HepG2 (cell line): ENCODE results near the gene MESD. TPM values are rescaled to one million over a fixed set of nuclear protein-coding genes. Genes with fewer than 3 reads are reported as not detected.
A peak's percentile ranks its signal among the peaks of the same experiment; 100 is the strongest.

Experiments used
- ATAC-seq: fragments of 200-7000 bp; cut with Tn5 transposase; 3 replicates; pipeline ENCODE4 v1.9.1; 2020; ENCODE audit warnings: mild to moderate bottlenecking, moderate library complexity
- BruUV-seq: library from RNA; stranded (reverse); fragments of 400-500 nt; replicated peaks from 2 replicates; lab custom pipeline; 2021; lab: Mats Ljungman, UMichigan
- CTCF ChIA-PET: fragments of 300-600 bp; formaldehyde crosslinking; extraction: SDS; loops from one replicate; lab custom pipeline; 2021; ENCODE audit warnings: low total read pairs, inconsistent platforms, low intra/inter-chr PET ratio; lab: Yijun Ruan, JAX
- POLR2A ChIA-PET: fragments of 350-600 bp; sonication (Branson Sonifier 250); formaldehyde crosslinking; loops from one replicate; lab custom pipeline; 2020; ENCODE audit warnings: antibody characterized with exemption, inconsistent platforms; lab: Yijun Ruan, JAX
- DNase-seq: peaks from one replicate; pipeline ENCODE4 v3.0.0-alpha.2; 2015; ENCODE audit warnings: low spot score
- FAIRE-seq: peaks from 3 replicates; lab custom pipeline; 2011; peaks lifted over from hg19 to GRCh38; lab: Jason Lieb, UNC
- H2AFZ ChIP-seq: one replicate; pipeline ENCODE4 v1.6.1; 2011; ENCODE audit warnings: low read length, inconsistent platforms
- H3K27ac ChIP-seq: fragments of 300-600 bp; 3 replicates; pipeline ENCODE4 v1.8.0; 2011; ENCODE audit warnings: mixed run types, mild to moderate bottlenecking, mixed read lengths, low read length, inconsistent platforms; ENCODE audit not compliant: insufficient read depth; ENCODE audit errors: extremely low read length
- H3K27me3 ChIP-seq, 2 experiments: fragments of 200-600 bp in 1 of 2; 2 replicates in 1 of 2; 3 replicates in 1 of 2; pipeline versions ENCODE4 v1.6.0 to v1.8.0; 2011; ENCODE audit warnings: low read length in 2 of 2, mild to moderate bottlenecking in 2 of 2, moderate library complexity in 2 of 2, inconsistent platforms in 1 of 2; ENCODE audit not compliant: insufficient read depth in 2 of 2, control insufficient read depth in 1 of 2
- H3K36me3 ChIP-seq, 2 experiments: fragments of 200-600 bp in 1 of 2; replicated peaks in 1 of 2; 2 replicates in 1 of 2; 3 replicates in 1 of 2; pipeline versions ENCODE4 v1.5.1 to v1.8.0; 2011; ENCODE audit warnings: low read length in 2 of 2, inconsistent platforms in 1 of 2; ENCODE audit not compliant: insufficient read depth in 2 of 2, control insufficient read depth in 1 of 2
- H3K4me1 ChIP-seq: 2 replicates; pipeline ENCODE4 v1.5.1; 2012; ENCODE audit warnings: low read length, inconsistent platforms; ENCODE audit not compliant: insufficient read depth
- H3K4me2 ChIP-seq: 2 replicates; pipeline ENCODE4 v1.6.0; 2011; ENCODE audit warnings: low read depth, low read length, inconsistent platforms
- H3K4me3 ChIP-seq, 3 experiments: fragments of 200-600 bp in 1 of 3; sonication (generic), shearing (Covaris generic) in 1 of 3; replicated peaks in 1 of 3; 2 replicates each; pipeline ENCODE4 v1.5.1; 2011 to 2016; ENCODE audit warnings: low read length in 3 of 3, inconsistent platforms in 2 of 3, low read depth in 2 of 3, mild to moderate bottlenecking in 2 of 3, control low read depth in 1 of 3, mixed read lengths in 1 of 3; ENCODE audit not compliant: insufficient read depth in 1 of 3
- H3K79me2 ChIP-seq: one replicate; pipeline ENCODE4 v1.6.1; 2011; ENCODE audit warnings: low read length, inconsistent platforms; ENCODE audit not compliant: insufficient read depth
- H3K9ac ChIP-seq: 2 replicates; pipeline ENCODE4 v1.6.0; 2011; ENCODE audit warnings: mild to moderate bottlenecking, low read depth, low read length, inconsistent platforms; ENCODE audit not compliant: insufficient read depth
- H3K9me3 ChIP-seq: 2 replicates; pipeline ENCODE4 v1.5.1; 2012; ENCODE audit warnings: mild to moderate bottlenecking, low read length
- H4K20me1 ChIP-seq: 2 replicates; pipeline ENCODE4 v1.6.0; 2011; ENCODE audit warnings: inconsistent platforms, mild to moderate bottlenecking, low read length, moderate library complexity; ENCODE audit not compliant: insufficient read depth
- DPF2 ChIP-seq: sonication (generic); formaldehyde crosslinking; IDR thresholded peaks from 2 replicates; pipeline ENCODE4 v1.4.0; 2020; ENCODE audit warnings: mild to moderate bottlenecking, low read depth, missing genetic modification reagents, borderline replicate concordance
- HNRNPK ChIP-seq: fragments of 200-400 bp; formaldehyde crosslinking; IDR thresholded peaks from 2 replicates; pipeline ENCODE4 v1.6.1; 2018; ENCODE audit warnings: low read length, low read depth, moderate library complexity, mild to moderate bottlenecking; ENCODE audit not compliant: poor library complexity, severe bottlenecking
- KDM2A ChIP-seq: sonication (generic); formaldehyde crosslinking; IDR thresholded peaks from 2 replicates; pipeline ENCODE4 v1.4.0; 2020; ENCODE audit warnings: low read depth, missing genetic modification reagents, borderline replicate concordance
- KDM5B ChIP-seq: sonication (generic); formaldehyde crosslinking; IDR thresholded peaks from 2 replicates; pipeline ENCODE4 v1.4.0; 2020; ENCODE audit warnings: missing genetic modification reagents, mild to moderate bottlenecking, borderline replicate concordance
- KLF12 ChIP-seq: sonication (generic); formaldehyde crosslinking; IDR thresholded peaks from 2 replicates; pipeline ENCODE4 v1.4.0; 2020; ENCODE audit warnings: missing genetic modification reagents, borderline replicate concordance
- KMT2A ChIP-seq: sonication (generic); formaldehyde crosslinking; IDR thresholded peaks from 2 replicates; pipeline ENCODE4 v1.4.0; 2020; ENCODE audit warnings: missing genetic modification reagents
- MAZ ChIP-seq, 2 experiments: sonication (generic) in 1 of 2; formaldehyde crosslinking in 1 of 2; IDR thresholded peaks; 2 replicates each; pipeline versions ENCODE4 v1.5.0 to v1.6.1; 2012 to 2020; ENCODE audit warnings: low read depth in 2 of 2, mild to moderate bottlenecking in 2 of 2, borderline replicate concordance in 1 of 2, improper control_type of control experiment in 1 of 2, low read length in 1 of 2, missing genetic modification reagents in 1 of 2, moderate library complexity in 1 of 2
- PHF5A ChIP-seq: IDR thresholded peaks from one replicate; pipeline ENCODE4 v1.6.1; 2018; ENCODE audit warnings: low read depth, missing genetic modification reagents; ENCODE audit not compliant: unreplicated experiment
- SIN3B ChIP-seq: fragments of 150-350 bp; IDR thresholded peaks from 2 replicates; pipeline ENCODE4 v1.6.1; 2014; ENCODE audit warnings: low read length
- SRF ChIP-seq: IDR thresholded peaks from 2 replicates; pipeline ENCODE4 v1.6.1; 2011; ENCODE audit warnings: mild to moderate bottlenecking, low read depth, low read length, moderate library complexity
- TCF12 ChIP-seq, 2 experiments: fragments of 450-650 bp in 1 of 2; sonication (generic) in 1 of 2; formaldehyde crosslinking in 1 of 2; IDR thresholded peaks; 2 replicates each; pipeline versions ENCODE4 v1.6.1 to v1.8.0; 2017 to 2022; ENCODE audit warnings: antibody characterized with exemption in 1 of 2, mild to moderate bottlenecking in 1 of 2, missing genetic modification reagents in 1 of 2, moderate library complexity in 1 of 2
- ZFP82 ChIP-seq: sonication (generic); formaldehyde crosslinking; IDR thresholded peaks from 2 replicates; pipeline ENCODE4 v1.5.1; 2020; ENCODE audit warnings: mild to moderate bottlenecking, missing genetic modification reagents, borderline replicate concordance
- ZNF44 ChIP-seq: sonication (generic); formaldehyde crosslinking; IDR thresholded peaks from 2 replicates; pipeline ENCODE4 v1.5.1; 2020; ENCODE audit warnings: mild to moderate bottlenecking, missing genetic modification reagents
- ZNF619 ChIP-seq: sonication (generic); formaldehyde crosslinking; IDR thresholded peaks from 2 replicates; pipeline ENCODE4 v1.4.0; 2020; ENCODE audit warnings: mild to moderate bottlenecking, missing genetic modification reagents
- ZNF629 ChIP-seq: sonication (generic); formaldehyde crosslinking; conservative IDR thresholded peaks from 2 replicates; pipeline ENCODE4 v1.5.0; 2020; ENCODE audit warnings: missing genetic modification reagents
- ZNF776 ChIP-seq: sonication (generic); formaldehyde crosslinking; IDR thresholded peaks from 2 replicates; pipeline ENCODE4 v1.4.0; 2020; ENCODE audit warnings: mild to moderate bottlenecking, missing genetic modification reagents
- ZSCAN31 ChIP-seq: sonication (generic); formaldehyde crosslinking; IDR thresholded peaks from 2 replicates; pipeline ENCODE4 v1.5.0; 2020; ENCODE audit warnings: low read depth, mild to moderate bottlenecking, missing genetic modification reagents
- WGBS: methylation state at CpG from one replicate; pipeline ENCODE4 v1.1.6; 2017; ENCODE audit warnings: low lambda C conversion rate; 5-methylcytosine and 5-hydroxymethylcytosine counted together
- in situ Hi-C: cut with HindIII; loops from 2 replicates; pipeline ENCODE4 v1.10.0; 2017; ENCODE audit warnings: low pct_unique_long_range_greater_than_20kb; ENCODE audit not compliant: extremely low pct_ligation_motif_present
- intact Hi-C: fragments of 100-400 bp; cut with micrococcal nuclease; formaldehyde crosslinking; loops from one replicate; pipeline ENCODE4 v1.10.0; 2022; ENCODE audit not compliant: unreplicated experiment
- polyA plus RNA-seq, 8 experiments: library from polyadenylated mRNA; depleted of rRNA in 3 of 8; stranded (reverse) in 7 of 8; unstranded in 1 of 8; fragments of >200 nt; fragmentation: Illumina TruSeq in 4 of 8; extraction: Trizol in 4 of 8; gene quantifications; 2 replicates each; pipeline versions ENCODE4 v1.2.1 to v1.2.3, GENCODE V29; 2011 to 2016; ENCODE audit warnings: low read depth in 4 of 8, missing spikeins in 1 of 8, mixed read lengths in 1 of 8; ENCODE audit not compliant: insufficient read depth in 1 of 8
- total RNA-seq, 5 experiments: library from RNA; depleted of rRNA; stranded (reverse); fragments of >200 nt; fragmentation: Illumina TruSeq; extraction: Trizol; gene quantifications; 2 replicates each; pipeline ENCODE4 v1.2.3, GENCODE V29; 2016; ENCODE audit warnings: low read depth in 1 of 5
- TF ChIP-seq, protein P1 (sequence below): sonication (generic); formaldehyde crosslinking; IDR thresholded peaks from 2 replicates; pipeline ENCODE4 v1.4.0; 2020; ENCODE audit warnings: missing genetic modification reagents, mild to moderate bottlenecking, borderline replicate concordance

Gene MESD
- total and polyA plus RNA-seq, 2 of the 13 experiments (the other 11 are each of a cell fraction or from before 2014, with no cell fraction given), result 18.0 to 46.2 TPM

DNA sequence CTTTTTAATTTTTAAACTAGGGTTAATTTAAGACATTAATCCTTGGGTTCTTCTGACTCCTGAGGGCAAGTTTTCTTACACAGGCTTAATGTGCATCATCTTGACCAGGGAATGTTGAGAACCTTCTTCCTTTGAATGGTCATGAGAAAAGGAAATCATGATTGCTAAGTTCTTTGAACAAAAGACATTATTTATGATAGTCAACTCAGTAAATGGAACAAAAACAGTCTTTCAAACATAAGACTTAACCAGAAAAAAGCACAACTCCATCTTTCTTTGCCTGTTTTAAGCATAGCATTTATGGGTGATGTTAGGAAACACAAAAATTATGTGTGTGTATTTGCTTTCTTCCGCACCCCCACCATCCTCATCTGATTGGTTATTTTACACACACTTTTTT lies 16.5 kb upstream of the MESD start:
- no peaks in the 10 kb centered on the region; the same call in 1 of the 2 replicates for H4K20me1 ChIP-seq
- H3K79me2 ChIP-seq, result no peaks in the 10 kb centered on the region
- intact Hi-C loops (no loop called here), in situ Hi-C loops (no loop called here)
- H3K4me3 ChIP-seq, result no peak overlapping the region
- peaks cover 20% of the 10 kb centered on the region for H3K4me1 ChIP-seq
- no TSS peak for BruUV-seq
- H3K4me2 ChIP-seq, result no peak overlapping the region
- POLR2A ChIA-PET, result no interaction called here
- FAIRE-seq (no peak), DNase-seq (no peak), ATAC-seq (no peak)
- no peak for TF ChIP-seq KMT2A (CRISPR knock-in tag)
- TF ChIP-seq ZFP82, result no peak
- no peak for TF ChIP-seq DPF2
- no peak for TF ChIP-seq KDM2A
- no peak for TF ChIP-seq KDM5B (CRISPR knock-in tag)
- TF ChIP-seq TCF12 (IDR thresholded peaks at IDR 0.05), result no peak
- TF ChIP-seq TCF12 (CRISPR knock-in tag; IDR thresholded peaks at IDR 0.05), result no peak
- no peak for TF ChIP-seq HNRNPK
- H3K9me3 ChIP-seq, result no peaks in the 10 kb centered on the region
- no peak overlapping the region for H3K9ac ChIP-seq
- no peak overlapping the region for H2AFZ ChIP-seq
- 100% methylated on average over 1 of the region's 1 CpG for WGBS
- no peaks in the 10 kb centered on the region; a peak in 1 of 5 replicates for H3K36me3 ChIP-seq
- no peaks in the 10 kb centered on the region for H3K27me3 ChIP-seq
- no peak overlapping the region for H3K27ac ChIP-seq
- CTCF ChIA-PET, result no interaction called here

DNA sequence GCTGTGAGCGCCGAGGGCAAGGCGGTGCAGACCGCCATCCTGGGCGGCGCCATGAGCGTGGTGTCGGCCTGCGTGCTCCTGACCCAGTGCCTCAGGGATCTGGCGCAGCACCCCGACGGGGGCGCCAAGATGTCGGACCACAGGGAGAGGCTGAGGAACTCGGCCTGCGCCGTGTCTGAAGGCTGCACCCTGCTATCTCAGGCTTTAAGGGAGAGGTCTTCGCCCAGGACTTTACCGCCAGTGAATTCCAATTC lies 13.4 kb upstream of the MESD start:
- no peak overlapping the region for H3K27ac ChIP-seq
- no peak for DNase-seq
- no peaks in the 10 kb centered on the region for H3K79me2 ChIP-seq
- no peak for ATAC-seq
- FAIRE-seq, result no peak
- no peaks in the 10 kb centered on the region; the same call in 1 of the 2 replicates for H4K20me1 ChIP-seq
- no peak overlapping the region for H3K4me3 ChIP-seq
- H3K4me2 ChIP-seq, result no peak overlapping the region
- no peak overlapping the region for H3K9ac ChIP-seq
- intact Hi-C loops (no loop called here), in situ Hi-C loops (no loop called here)
- peaks cover 40% of the 10 kb centered on the region for H3K4me1 ChIP-seq
- H3K9me3 ChIP-seq, result no peaks in the 10 kb centered on the region
- H3K36me3 ChIP-seq, result no peaks in the 10 kb centered on the region; a peak in 1 of 5 replicates
- WGBS, result 95% methylated on average over 7 of the region's 19 CpGs
- ChIA-PET POLR2A (no interaction called here), CTCF (no interaction called here)
- no peak overlapping the region for H2AFZ ChIP-seq
- H3K27me3 ChIP-seq, result no peaks in the 10 kb centered on the region
- no TSS peak for BruUV-seq
- no peak for TF ChIP-seq ZSCAN31 (CRISPR knock-in tag)
- TF ChIP-seq PHF5A (CRISPR knock-in tag), result no peak
- TF ChIP-seq SRF, result no peak
- TF ChIP-seq SIN3B, result no peak
- no peak for TF ChIP-seq ZNF44 (CRISPR knock-in tag)
- 0 out of 2 replicates have a peak, but pooled peaks have one; percentile 6 for TF ChIP-seq ZNF776 (CRISPR knock-in tag)
- no peak for TF ChIP-seq MAZ (IDR thresholded peaks at IDR 0.05; ENCODE audit: borderline replicate concordance, low read depth, low read length)
- TF ChIP-seq MAZ (CRISPR knock-in tag; IDR thresholded peaks at IDR 0.05; ENCODE audit: low read depth), result no peak
- TF ChIP-seq KLF12 (CRISPR knock-in tag), result no peak
- no peak for TF ChIP-seq ZNF619
- TF ChIP-seq, protein P1, sequence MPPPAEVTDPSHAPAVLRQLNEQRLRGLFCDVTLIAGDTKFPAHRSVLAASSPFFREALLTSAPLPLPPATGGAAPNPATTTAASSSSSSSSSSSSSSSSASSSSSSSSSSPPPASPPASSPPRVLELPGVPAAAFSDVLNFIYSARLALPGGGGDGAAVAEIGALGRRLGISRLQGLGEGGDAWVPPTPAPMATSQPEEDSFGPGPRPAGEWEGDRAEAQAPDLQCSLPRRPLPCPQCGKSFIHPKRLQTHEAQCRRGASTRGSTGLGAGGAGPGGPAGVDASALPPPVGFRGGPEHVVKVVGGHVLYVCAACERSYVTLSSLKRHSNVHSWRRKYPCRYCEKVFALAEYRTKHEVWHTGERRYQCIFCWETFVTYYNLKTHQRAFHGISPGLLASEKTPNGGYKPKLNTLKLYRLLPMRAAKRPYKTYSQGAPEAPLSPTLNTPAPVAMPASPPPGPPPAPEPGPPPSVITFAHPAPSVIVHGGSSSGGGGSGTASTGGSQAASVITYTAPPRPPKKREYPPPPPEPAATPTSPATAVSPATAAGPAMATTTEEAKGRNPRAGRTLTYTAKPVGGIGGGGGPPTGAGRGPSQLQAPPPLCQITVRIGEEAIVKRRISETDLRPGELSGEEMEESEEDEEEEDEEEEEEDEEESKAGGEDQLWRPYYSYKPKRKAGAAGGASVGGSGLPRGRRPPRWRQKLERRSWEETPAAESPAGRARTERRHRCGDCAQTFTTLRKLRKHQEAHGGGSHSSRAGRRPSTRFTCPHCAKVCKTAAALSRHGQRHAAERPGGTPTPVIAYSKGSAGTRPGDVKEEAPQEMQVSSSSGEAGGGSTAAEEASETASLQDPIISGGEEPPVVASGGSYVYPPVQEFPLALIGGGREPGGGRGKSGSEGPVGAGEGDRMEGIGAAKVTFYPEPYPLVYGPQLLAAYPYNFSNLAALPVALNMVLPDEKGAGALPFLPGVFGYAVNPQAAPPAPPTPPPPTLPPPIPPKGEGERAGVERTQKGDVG (CRISPR knock-in tag), result no peak
- no peak for TF ChIP-seq ZNF629 (CRISPR knock-in tag)
